Measurements from ENCODE around the gene TUT7.

GRCh38 chr9:86318187-86318586, 36.0 kb downstream of the TUT7 start:
- TF ChIP-seq TARDBP (IDR thresholded peaks at IDR 0.05) (no peak), FOXA1 (IDR thresholded peaks at IDR 0.05) (no peak), FOXK2 (IDR thresholded peaks at IDR 0.05) (no peak), NFRKB (IDR thresholded peaks at IDR 0.05) (no peak), BHLHE40 (IDR thresholded peaks at IDR 0.05; ENCODE audit: borderline replicate concordance) (no peak), SP1 (IDR thresholded peaks at IDR 0.05) (no peak), HDGF (IDR thresholded peaks at IDR 0.05; ENCODE audit: borderline replicate concordance) (no peak), ZNF384 (IDR thresholded peaks at IDR 0.05) (no peak), ARNT (IDR thresholded peaks at IDR 0.05) (no peak), L3MBTL2 (conservative IDR thresholded peaks at IDR 0.05) (no peak), PKNOX1 (IDR thresholded peaks at IDR 0.05) (no peak), ELF4 (IDR thresholded peaks at IDR 0.05) (no peak), SUZ12 (IDR thresholded peaks at IDR 0.05) (no peak), LEF1 (IDR thresholded peaks at IDR 0.05; ENCODE audit: borderline replicate concordance) (no peak)

Measured in HEK293T (cell line).